B cell (primary cell): ENCODE data around the gene TMEM236. TPM values are rescaled to one million over a fixed set of nuclear protein-coding genes. Genes with fewer than 3 reads are reported as not detected.

ENCODE experiments used
- ATAC-seq: fragments of 200-7000 bp; cut with Tn5 transposase; one replicate; pipeline ENCODE4 v1.10.0; 2021; ENCODE audit warnings: low read depth, mild to moderate bottlenecking, moderate number of reproducible peaks, moderate library complexity
- CTCF ChIA-PET: fragments of 350-600 bp; sonication (Branson Sonifier 250); formaldehyde crosslinking; loops from one replicate; lab custom pipeline; 2021; ENCODE audit warnings: antibody characterized with exemption, inconsistent platforms; lab: Charles Lee
- POLR2A ChIA-PET: fragments of 350-600 bp; sonication (Branson Sonifier 250); formaldehyde crosslinking; loops from one replicate; lab custom pipeline; 2021; ENCODE audit warnings: antibody characterized with exemption; lab: Charles Lee
- DNase-seq: peaks from one replicate; pipeline ENCODE4 v3.0.0; 2013
- H2AFZ ChIP-seq: 2 replicates; pipeline ENCODE4 v1.6.1; 2012; ENCODE audit warnings: mild to moderate bottlenecking, low read depth, low read length; ENCODE audit not compliant: insufficient read depth, poor library complexity, severe bottlenecking
- H3K27ac ChIP-seq, 2 donors: 1 replicate in 1 of 2; 2 replicates in 1 of 2; pipeline ENCODE4 v1.5.1; 2012 to 2013; ENCODE audit warnings: low read length in 2 of 2, mild to moderate bottlenecking in 2 of 2, moderate library complexity in 1 of 2
- H3K27me3 ChIP-seq, 4 experiments: fragments of 200-600 bp in 1 of 4; sonication (generic) in 1 of 4; replicated peaks in 1 of 4; 1 replicate in 2 of 4; 2 replicates in 2 of 4; pipeline versions ENCODE4 v1.6.1 to v1.7.0; 2013 to 2016; ENCODE audit warnings: low read length in 3 of 4, mild to moderate bottlenecking in 2 of 4, mixed read lengths in 1 of 4, moderate library complexity in 1 of 4; ENCODE audit not compliant: insufficient read depth in 4 of 4, control insufficient read depth in 3 of 4; ENCODE audit errors: control extremely low read depth in 1 of 4
- H3K36me3 ChIP-seq, 2 experiments: replicated peaks in 1 of 2; 1 replicate in 1 of 2; 2 replicates in 1 of 2; pipeline versions ENCODE4 v1.6.1 to v1.7.1; 2013; ENCODE audit warnings: low read length in 1 of 2; ENCODE audit not compliant: insufficient read depth in 2 of 2, control insufficient read depth in 1 of 2; ENCODE audit errors: control extremely low read depth in 1 of 2, extremely low read depth in 1 of 2
- H3K4me1 ChIP-seq, 2 donors: fragments of 200-600 bp in 1 of 2; sonication (generic) in 1 of 2; 1 replicate in 1 of 2; 2 replicates in 1 of 2; pipeline versions ENCODE4 v1.5.1 to v1.6.1; 2013 to 2017; ENCODE audit warnings: low read length in 2 of 2; ENCODE audit not compliant: control insufficient read depth in 2 of 2, insufficient read depth in 2 of 2
- H3K4me2 ChIP-seq: replicated peaks from 2 replicates; pipeline ENCODE3; 2012; ENCODE audit warnings: mild to moderate bottlenecking, low read depth, low read length; ENCODE audit not compliant: poor library complexity, severe bottlenecking
- H3K4me3 ChIP-seq, 5 experiments: fragments of 200-600 bp in 1 of 5; sonication (generic) in 1 of 5; 1 replicate in 3 of 5; 2 replicates in 2 of 5; pipeline versions ENCODE4 v1.5.1 to v1.7.0; 2011 to 2016; ENCODE audit warnings: low read length in 4 of 5, mild to moderate bottlenecking in 4 of 5, low read depth in 2 of 5, control low read depth in 1 of 5, moderate library complexity in 1 of 5; ENCODE audit not compliant: insufficient read depth in 1 of 5; ENCODE audit errors: control extremely low read depth in 1 of 5, extremely low read depth in 1 of 5
- H3K79me2 ChIP-seq: fragments of 200-600 bp; sonication (generic); one replicate; pipeline ENCODE4 v1.6.0; 2016; ENCODE audit warnings: low read length; ENCODE audit not compliant: control insufficient read depth, insufficient read depth
- H3K9ac ChIP-seq: fragments of 200-600 bp; sonication (generic); 2 replicates; pipeline ENCODE4 v1.6.1; 2017; ENCODE audit warnings: mild to moderate bottlenecking, low read length, moderate library complexity
- H3K9me3 ChIP-seq, 3 donors: one replicate each; pipeline versions ENCODE4 v1.6.1 to v1.7.1; 2013; ENCODE audit warnings: low read length in 2 of 3; ENCODE audit not compliant: control insufficient read depth in 2 of 3, insufficient read depth in 1 of 3; ENCODE audit errors: control extremely low read depth in 1 of 3
- H4K20me1 ChIP-seq: 2 replicates; pipeline ENCODE4 v1.6.0; 2012; ENCODE audit warnings: mild to moderate bottlenecking, low read length; ENCODE audit not compliant: insufficient read depth, control insufficient read depth, poor library complexity, severe bottlenecking
- H3K27ac Mint-ChIP-seq: one replicate; pipeline ENCODE4 v1.8.0; 2021; ENCODE audit warnings: mixed read lengths
- H3K27me3 Mint-ChIP-seq: one replicate; pipeline ENCODE4 v1.8.0; 2021; ENCODE audit warnings: mixed read lengths
- H3K4me1 Mint-ChIP-seq: one replicate; pipeline ENCODE4 v1.8.0; 2021; ENCODE audit warnings: mixed read lengths
- H3K4me3 Mint-ChIP-seq: one replicate; pipeline ENCODE4 v1.8.0; 2021; ENCODE audit warnings: mixed read lengths
- H3K9me3 Mint-ChIP-seq: one replicate; pipeline ENCODE4 v1.8.0; 2022; ENCODE audit warnings: mixed read lengths; ENCODE audit not compliant: insufficient read depth
- CTCF ChIP-seq: fragments of 200-600 bp; IDR thresholded peaks from one replicate; pipeline ENCODE4 v1.8.0; 2022; ENCODE audit warnings: antibody characterized with exemption, mild to moderate bottlenecking
- EZH2 ChIP-seq: IDR thresholded peaks from 2 replicates; pipeline ENCODE4 v1.6.1; 2012; ENCODE audit warnings: borderline replicate concordance, low read depth, mild to moderate bottlenecking, moderate library complexity, low read length; ENCODE audit not compliant: insufficient read depth, poor library complexity, severe bottlenecking
- WGBS: methylation state at CpG from one replicate; pipeline ENCODE4 v1.1.5; 2013; ENCODE audit warnings: missing lambda C conversion rate; ENCODE audit not compliant: insufficient coverage; 5-methylcytosine and 5-hydroxymethylcytosine counted together
- intact Hi-C: fragments of 100-400 bp; cut with micrococcal nuclease; formaldehyde crosslinking; loops from one replicate; pipeline ENCODE4 v1.10.0; 2022
- polyA plus RNA-seq: library from polyadenylated mRNA; depleted of rRNA; stranded (reverse); fragments of >200 nt; gene quantifications from 2 replicates; pipeline ENCODE4 v1.2.3, GENCODE V29; 2012
- total RNA-seq, 2 donors: library from RNA; stranded (reverse); fragments of 120-200 nt in 1 of 2; gene quantifications; 1 replicate in 1 of 2; 2 replicates in 1 of 2; pipeline versions ENCODE4 v1.2.3 to v1.2.4, GENCODE V29; 2013 to 2022

Gene TMEM236
- total and polyA plus RNA-seq, 2 donors (not counting 1 experiment from before 2014, with no cell fraction given), result 0.09 to 0.27 TPM

- H3K79me2 ChIP-seq, result no peaks in the 10 kb centered on the region
- Mint-ChIP-seq H3K4me1 (peaks cover 7% of the 10 kb centered on the region), H3K9me3 (no peaks in the 10 kb centered on the region), H3K27ac (no peak overlapping the region), H3K4me3 (no peak overlapping the region), H3K27me3 (no peaks in the 10 kb centered on the region)
- H3K9ac ChIP-seq, result no peak overlapping the region
- CTCF ChIA-PET, result interaction anchor here (0.5 to 5.1 kb wide), 13 partner anchors 9 to 403 kb away, joined by 3 to 75 read pairs (median 4); partner anchors contain the start of genes HACD1 and TMEM236
- peak overlapping the region; percentile 33 for H2AFZ ChIP-seq
- no peaks in the 10 kb centered on the region for H3K9me3 ChIP-seq
- H3K4me1 ChIP-seq, result no peaks in the 10 kb centered on the region
- no peaks in the 10 kb centered on the region for H3K27me3 ChIP-seq
- H4K20me1 ChIP-seq, result no peaks in the 10 kb centered on the region
- H3K4me3 ChIP-seq, result no peak overlapping the region
- H3K4me2 ChIP-seq, result no peak overlapping the region
- intact Hi-C loops, result loop anchor here (1.0 to 2.0 kb wide), 2 partner anchors 136 to 914 kb away; no protein-coding TSS in a partner anchor
- WGBS, result 30% methylated on average over 12 of the region's 14 CpGs
- DNase-seq (peak; percentile 64), ATAC-seq (peak; percentile 63)
- no peaks in the 10 kb centered on the region for H3K36me3 ChIP-seq
- TF ChIP-seq EZH2, result no peak
- peak; percentile 90 for TF ChIP-seq CTCF
- POLR2A ChIA-PET, result no interaction called here
- H3K27ac ChIP-seq, result no peak overlapping the region
Measured at GRCh38 chr10:17742918-17743317, 9.1 kb upstream of the TMEM236 start.

GRCh38 chr10:17743437-17743836 lies 8.6 kb upstream of the TMEM236 start:
- Mint-ChIP-seq H3K4me1 (peaks cover 7% of the 10 kb centered on the region), H3K27ac (no peak overlapping the region), H3K4me3 (no peak overlapping the region), H3K9me3 (no peaks in the 10 kb centered on the region), H3K27me3 (no peaks in the 10 kb centered on the region)
- intact Hi-C loops, result loop anchor here (1.0 to 2.0 kb wide), 2 partner anchors 136 to 915 kb away; no protein-coding TSS in a partner anchor
- DNase-seq (no peak), ATAC-seq (no peak)
- no peaks in the 10 kb centered on the region for H3K36me3 ChIP-seq
- no peaks in the 10 kb centered on the region for H3K9me3 ChIP-seq
- H3K4me2 ChIP-seq, result no peak overlapping the region
- H3K79me2 ChIP-seq, result no peaks in the 10 kb centered on the region
- POLR2A ChIA-PET, result no interaction called here
- TF ChIP-seq EZH2 (no peak), CTCF (no peak)
- H4K20me1 ChIP-seq, result no peaks in the 10 kb centered on the region
- no peaks in the 10 kb centered on the region for H3K4me1 ChIP-seq
- no peak overlapping the region for H2AFZ ChIP-seq
- WGBS, result 100% methylated on average over 2 of the region's 3 CpGs
- CTCF ChIA-PET, result interaction anchor here (0.5 to 5.1 kb wide), 7 partner anchors 9 to 402 kb away, joined by 3 to 75 read pairs (median 3); partner anchors contain the start of gene TMEM236
- no peak overlapping the region for H3K9ac ChIP-seq
- no peak overlapping the region for H3K4me3 ChIP-seq
- no peak overlapping the region for H3K27ac ChIP-seq
- no peaks in the 10 kb centered on the region for H3K27me3 ChIP-seq
